Endothelial cell of umbilical vein (primary cell): ENCODE data around the gene DCUN1D1. TPM values are rescaled to one million over a fixed set of nuclear protein-coding genes. Genes with fewer than 3 reads are reported as not detected.

Source experiments
- BruUV-seq: library from RNA; stranded (reverse); fragments of 400-500 nt; replicated peaks from 2 replicates; lab custom pipeline; 2021; lab: Mats Ljungman, UMichigan
- CTCF ChIA-PET: fragments of 300-600, 350-600 bp; sonication (Branson Sonifier 250); formaldehyde crosslinking; loops from one replicate; lab custom pipeline; 2021; ENCODE audit warnings: antibody characterized with exemption, inconsistent platforms; lab: Charles Lee
- POLR2A ChIA-PET: fragments of 300-600, 350-600 bp; sonication (Branson Sonifier 250); formaldehyde crosslinking; loops from one replicate; lab custom pipeline; 2021; ENCODE audit warnings: antibody characterized with exemption, inconsistent platforms; lab: Charles Lee
- DNase-seq: peaks from one replicate; pipeline ENCODE4 v3.0.0-alpha.2; 2011; ENCODE audit warnings: low read depth, low spot score
- FAIRE-seq: peaks from 2 replicates; lab custom pipeline; 2011; peaks lifted over from hg19 to GRCh38; lab: Jason Lieb, UNC
- H2AFZ ChIP-seq: 2 replicates; pipeline ENCODE4 v1.6.0; 2012; ENCODE audit warnings: low read depth, low read length, control low read depth, inconsistent platforms
- H3K27ac ChIP-seq: 2 replicates; pipeline ENCODE4 v1.5.1; 2011; ENCODE audit warnings: low read depth, mild to moderate bottlenecking, control low read depth, low read length, moderate library complexity; ENCODE audit not compliant: insufficient read depth
- H3K27me3 ChIP-seq, 2 experiments: 2 replicates each; pipeline versions ENCODE4 v1.6.0 to v1.6.1; 2011; ENCODE audit warnings: low read length in 2 of 2, mixed read lengths in 1 of 2; ENCODE audit not compliant: control insufficient read depth in 2 of 2, insufficient read depth in 2 of 2
- H3K36me3 ChIP-seq, 2 experiments: 2 replicates in 1 of 2; 3 replicates in 1 of 2; pipeline ENCODE4 v1.5.1; 2011; ENCODE audit warnings: low read length in 2 of 2, mild to moderate bottlenecking in 1 of 2, moderate library complexity in 1 of 2; ENCODE audit not compliant: control insufficient read depth in 2 of 2, insufficient read depth in 2 of 2; ENCODE audit errors: extremely low read depth in 1 of 2
- H3K4me1 ChIP-seq: 3 replicates; pipeline ENCODE4 v1.5.1; 2011; ENCODE audit warnings: mild to moderate bottlenecking, low read length; ENCODE audit not compliant: control insufficient read depth, insufficient read depth; ENCODE audit errors: extremely low read depth
- H3K4me2 ChIP-seq: 2 replicates; pipeline ENCODE4 v1.6.1; 2011; ENCODE audit warnings: low read length, control low read depth, mixed read lengths; ENCODE audit not compliant: insufficient read depth
- H3K4me3 ChIP-seq, 3 experiments: fragments of 200-600 bp in 1 of 3; sonication (generic), shearing (Covaris generic) in 1 of 3; replicated peaks in 1 of 3; 2 replicates each; pipeline ENCODE4 v1.5.1; 2011 to 2016; ENCODE audit warnings: control low read depth in 3 of 3, low read length in 3 of 3, mild to moderate bottlenecking in 2 of 3, inconsistent platforms in 1 of 3, low read depth in 1 of 3, moderate library complexity in 1 of 3; ENCODE audit not compliant: insufficient read depth in 1 of 3
- H3K79me2 ChIP-seq: 2 replicates; pipeline ENCODE4 v1.6.0; 2012; ENCODE audit warnings: low read length, inconsistent platforms; ENCODE audit not compliant: control insufficient read depth, insufficient read depth
- H3K9ac ChIP-seq: replicated peaks from 2 replicates; pipeline ENCODE3; 2011; ENCODE audit warnings: low read length, control low read depth; ENCODE audit not compliant: insufficient read depth; ENCODE audit errors: extremely low read depth
- H3K9me1 ChIP-seq: replicated peaks from 3 replicates; pipeline ENCODE4 v1.6.0; 2011; ENCODE audit warnings: mild to moderate bottlenecking, low read length; ENCODE audit not compliant: control insufficient read depth, insufficient read depth; ENCODE audit errors: extremely low read depth
- H3K9me3 ChIP-seq: replicated peaks from 2 replicates; pipeline ENCODE4 v1.5.1; 2012; ENCODE audit warnings: low read length, inconsistent platforms; ENCODE audit not compliant: control insufficient read depth, insufficient read depth
- H4K20me1 ChIP-seq: replicated peaks from 2 replicates; pipeline ENCODE3; 2011; ENCODE audit warnings: mild to moderate bottlenecking, low read length; ENCODE audit not compliant: control insufficient read depth, insufficient read depth; ENCODE audit errors: extremely low read depth
- FOS ChIP-seq: IDR thresholded peaks from 2 replicates; pipeline ENCODE4 v1.6.1; 2011; ENCODE audit warnings: mild to moderate bottlenecking, low read length, moderate library complexity, borderline replicate concordance; ENCODE audit not compliant: insufficient read depth
- JUN ChIP-seq: IDR thresholded peaks from 2 replicates; pipeline ENCODE4 v1.6.1; 2011; ENCODE audit warnings: borderline replicate concordance, low read depth; ENCODE audit not compliant: insufficient read length, insufficient read depth
- MYC ChIP-seq: IDR thresholded peaks from one replicate; pipeline ENCODE4 v1.6.1; 2011; ENCODE audit warnings: mild to moderate bottlenecking, low read depth, low read length
- POLR2A ChIP-seq: IDR thresholded peaks from 2 replicates; pipeline ENCODE4 v1.6.1; 2012; ENCODE audit warnings: low read depth, mild to moderate bottlenecking, control low read depth, low read length
- POLR2AphosphoS5 ChIP-seq: IDR thresholded peaks from 2 replicates; pipeline ENCODE4 v1.6.1; 2012; ENCODE audit warnings: low read depth, mild to moderate bottlenecking, control low read depth, low read length, moderate library complexity; ENCODE audit not compliant: insufficient read depth
- dilution Hi-C: fragments of 300-500 bp; cut with MboI; formaldehyde crosslinking; loops from one replicate; pipeline ENCODE4 v1.15.0; 2019; ENCODE audit warnings: low sequenced_read_pairs; ENCODE audit not compliant: extremely low pct_ligation_motif_present
- intact Hi-C: fragments of 100-400 bp; cut with micrococcal nuclease; formaldehyde crosslinking; loops from one replicate; pipeline ENCODE4 v1.10.0; 2022
- polyA plus RNA-seq, 4 experiments: library from polyadenylated mRNA; depleted of rRNA in 3 of 4; stranded (reverse) in 3 of 4; unstranded in 1 of 4; fragments of >200 nt; gene quantifications; 2 replicates each; pipeline versions ENCODE4 v1.2.1 to v1.2.3, GENCODE V29; 2011 to 2012; ENCODE audit warnings: missing spikeins in 1 of 4
- total RNA-seq: library from RNA; stranded (reverse); gene quantifications from 2 replicates; pipeline ENCODE4 v1.2.3, GENCODE V29; 2021
- TF ChIP-seq, protein P1 (sequence below): IDR thresholded peaks from 2 replicates; pipeline ENCODE4 v1.6.1; 2011; ENCODE audit not compliant: insufficient read depth, insufficient read length
- TF ChIP-seq, protein P2 (sequence below), 2 donors: IDR thresholded peaks; 1 replicate in 1 of 2; 2 replicates in 1 of 2; pipeline ENCODE4 v1.5.1; 2011; ENCODE audit warnings: low read length in 2 of 2, mild to moderate bottlenecking in 2 of 2, moderate library complexity in 2 of 2, control low read depth in 1 of 2, inconsistent platforms in 1 of 2, low read depth in 1 of 2; ENCODE audit not compliant: insufficient read depth in 1 of 2; ENCODE audit errors: extremely low read depth in 1 of 2

The DCUN1D1 gene
- total and polyA plus RNA-seq, 2 donors (not counting 3 experiments of a cell fraction or from before 2014, with no cell fraction given), result 4.9 to 41.3 TPM

DNA sequence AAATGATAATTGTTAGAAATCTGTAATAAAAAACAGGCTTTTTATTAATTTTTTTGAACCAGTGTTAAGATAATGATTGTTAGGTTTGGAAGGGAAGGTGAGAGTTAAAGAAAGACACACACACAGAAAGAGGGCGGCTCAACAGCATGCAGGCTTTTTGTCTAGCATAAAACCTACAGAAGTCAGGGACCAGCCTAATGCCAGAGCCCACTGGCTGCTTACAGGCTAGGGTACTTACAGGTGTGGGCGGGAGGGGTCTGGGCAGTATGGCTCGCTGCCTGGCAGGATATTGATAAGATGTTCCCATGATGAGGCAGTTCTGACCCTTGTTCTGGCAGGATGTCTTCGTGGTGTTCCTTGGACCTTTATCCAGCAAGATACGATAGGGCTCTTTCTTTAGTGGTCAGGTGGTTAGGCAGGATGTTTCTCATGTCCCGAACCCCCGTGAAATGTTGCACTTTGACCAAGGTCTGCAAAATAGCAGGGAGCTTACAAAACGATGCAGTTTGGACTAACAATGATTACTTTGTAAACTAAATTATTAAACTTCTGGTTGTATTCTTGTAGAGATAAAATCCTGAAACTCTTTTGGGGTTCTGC is 84.7 kb downstream of the DCUN1D1 start:
- H3K27ac ChIP-seq, result no peak overlapping the region
- FAIRE-seq (no peak), DNase-seq (no peak)
- intact Hi-C loops, result no loop called here
- H4K20me1 ChIP-seq, result no peaks in the 10 kb centered on the region
- no peak overlapping the region for H3K4me2 ChIP-seq
- dilution Hi-C loops, result no loop called here
- H3K9ac ChIP-seq, result no peak overlapping the region
- no peak overlapping the region for H2AFZ ChIP-seq
- no peaks in the 10 kb centered on the region for H3K9me3 ChIP-seq
- ChIA-PET POLR2A (no interaction called here), CTCF (no interaction called here)
- no TSS peak for BruUV-seq
- no peaks in the 10 kb centered on the region for H3K4me1 ChIP-seq
- no peak overlapping the region for H3K4me3 ChIP-seq
- peaks cover 0 to 4% of the 10 kb centered on the region in 2 experiments for H3K36me3 ChIP-seq
- no peaks in the 10 kb centered on the region for H3K9me1 ChIP-seq
- no peaks in the 10 kb centered on the region for H3K27me3 ChIP-seq
- H3K79me2 ChIP-seq, result no peaks in the 10 kb centered on the region
- TF ChIP-seq MYC (no peak), FOS (no peak), POLR2AphosphoS5 (no peak), JUN (no peak)
- TF ChIP-seq, protein P1, sequence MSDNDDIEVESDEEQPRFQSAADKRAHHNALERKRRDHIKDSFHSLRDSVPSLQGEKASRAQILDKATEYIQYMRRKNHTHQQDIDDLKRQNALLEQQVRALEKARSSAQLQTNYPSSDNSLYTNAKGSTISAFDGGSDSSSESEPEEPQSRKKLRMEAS, result no peak

DNA sequence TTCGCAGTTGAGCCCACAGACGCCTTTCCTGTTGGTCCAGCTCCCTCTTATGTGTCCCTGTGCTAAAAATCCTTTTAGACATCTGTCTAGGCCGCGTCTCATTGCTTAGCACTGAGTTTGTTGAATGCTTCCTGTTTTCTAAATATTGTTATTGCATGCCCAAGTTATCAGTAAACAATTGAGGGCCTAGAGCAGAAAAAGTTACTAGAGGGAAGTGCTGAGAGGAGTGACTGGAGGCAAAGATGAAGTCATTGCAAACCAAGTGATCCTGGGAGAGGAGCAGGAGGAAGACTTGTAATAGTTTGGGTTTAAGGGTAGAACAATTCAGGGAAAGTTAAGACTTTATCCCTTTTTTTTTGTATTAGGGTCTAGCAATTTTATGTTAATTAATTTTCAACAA is 88.1 kb downstream of the DCUN1D1 start:
- no peaks in the 10 kb centered on the region for H4K20me1 ChIP-seq
- H3K27me3 ChIP-seq, result no peaks in the 10 kb centered on the region
- H3K4me2 ChIP-seq, result no peak overlapping the region
- dilution Hi-C loops (no loop called here), intact Hi-C loops (no loop called here)
- no peaks in the 10 kb centered on the region for H3K4me1 ChIP-seq
- CTCF ChIA-PET, result no interaction called here
- no peaks in the 10 kb centered on the region for H3K9me1 ChIP-seq
- no peak overlapping the region for H2AFZ ChIP-seq
- H3K9ac ChIP-seq, result no peak overlapping the region
- DNase-seq (no peak), FAIRE-seq (no peak)
- H3K9me3 ChIP-seq, result no peaks in the 10 kb centered on the region
- no TSS peak for BruUV-seq
- no peak overlapping the region for H3K27ac ChIP-seq
- no peaks in the 10 kb centered on the region for H3K79me2 ChIP-seq
- no peak for TF ChIP-seq POLR2A
- TF ChIP-seq POLR2AphosphoS5, result no peak
- TF ChIP-seq, protein P2, sequence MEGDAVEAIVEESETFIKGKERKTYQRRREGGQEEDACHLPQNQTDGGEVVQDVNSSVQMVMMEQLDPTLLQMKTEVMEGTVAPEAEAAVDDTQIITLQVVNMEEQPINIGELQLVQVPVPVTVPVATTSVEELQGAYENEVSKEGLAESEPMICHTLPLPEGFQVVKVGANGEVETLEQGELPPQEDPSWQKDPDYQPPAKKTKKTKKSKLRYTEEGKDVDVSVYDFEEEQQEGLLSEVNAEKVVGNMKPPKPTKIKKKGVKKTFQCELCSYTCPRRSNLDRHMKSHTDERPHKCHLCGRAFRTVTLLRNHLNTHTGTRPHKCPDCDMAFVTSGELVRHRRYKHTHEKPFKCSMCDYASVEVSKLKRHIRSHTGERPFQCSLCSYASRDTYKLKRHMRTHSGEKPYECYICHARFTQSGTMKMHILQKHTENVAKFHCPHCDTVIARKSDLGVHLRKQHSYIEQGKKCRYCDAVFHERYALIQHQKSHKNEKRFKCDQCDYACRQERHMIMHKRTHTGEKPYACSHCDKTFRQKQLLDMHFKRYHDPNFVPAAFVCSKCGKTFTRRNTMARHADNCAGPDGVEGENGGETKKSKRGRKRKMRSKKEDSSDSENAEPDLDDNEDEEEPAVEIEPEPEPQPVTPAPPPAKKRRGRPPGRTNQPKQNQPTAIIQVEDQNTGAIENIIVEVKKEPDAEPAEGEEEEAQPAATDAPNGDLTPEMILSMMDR (IDR thresholded peaks at IDR 0.05; ENCODE audit: extremely low read depth in 1 of 2, insufficient read depth in 1 of 2, low read depth in 1 of 2, low read length in 2 of 2), result no peak
- TF ChIP-seq MYC, result no peak
- no peak for TF ChIP-seq FOS
- no peak for TF ChIP-seq JUN
- H3K36me3 ChIP-seq, result peaks cover 0 to 8% of the 10 kb centered on the region in 2 experiments
- H3K4me3 ChIP-seq, result no peak overlapping the region
- POLR2A ChIA-PET, result no interaction called here
